Stimulated activated CD4-positive, alpha-beta T cell treated with anti-CD3 and anti-CD28 coated beads, Interleukin-4, amount 100 ng/mL, for 1 hour (primary cell): Measurements from ENCODE around the gene GRK5.

ENCODE experiments used
- DNase-seq: peaks from one replicate; pipeline ENCODE4 v3.0.0-alpha.2; 2020

GRK5 gene

DNA sequence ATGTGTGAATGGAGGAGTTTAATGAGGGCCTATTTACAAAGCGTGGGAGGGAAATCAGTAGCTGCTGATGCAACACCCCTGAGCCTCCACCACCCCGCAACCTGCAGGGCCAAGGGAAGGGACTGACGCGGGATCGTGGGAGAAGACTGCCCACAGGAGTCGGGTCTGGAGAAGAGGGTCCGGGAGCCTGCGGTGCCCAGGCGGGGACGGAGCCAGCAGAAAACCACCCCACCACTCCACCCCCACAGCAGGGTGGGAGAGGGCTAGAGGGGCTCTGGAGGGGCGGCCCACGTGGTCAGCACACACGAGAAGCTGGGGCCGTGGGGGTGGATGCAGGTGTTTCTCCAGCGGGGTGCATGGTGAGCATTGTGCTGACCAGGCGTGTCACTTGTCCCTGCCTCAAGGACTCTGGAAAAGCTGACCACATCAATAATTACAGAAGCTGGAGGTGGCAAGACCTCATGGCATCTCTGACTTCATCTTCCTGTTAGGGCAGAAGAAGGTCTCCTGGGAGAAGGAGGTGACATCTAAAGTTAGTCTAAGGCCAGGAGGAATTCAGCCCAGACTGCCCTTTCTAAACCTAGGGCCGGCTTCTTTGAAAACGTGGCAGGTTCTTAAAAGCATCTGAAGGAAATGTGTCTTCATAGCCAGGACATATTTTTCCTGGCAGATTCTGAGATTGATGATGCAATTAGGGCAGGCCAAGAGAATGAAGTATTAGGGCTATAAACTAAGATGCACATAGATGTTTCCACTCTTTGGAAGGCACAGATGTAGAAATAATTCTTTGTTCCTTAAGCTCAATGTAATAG is 184.3 kb downstream of the GRK5 start:
- DNase-seq, result no peak

GRCh38 chr10:119393019-119393418 is 185.6 kb downstream of the GRK5 start:
- DNase-seq, result no peak

DNA sequence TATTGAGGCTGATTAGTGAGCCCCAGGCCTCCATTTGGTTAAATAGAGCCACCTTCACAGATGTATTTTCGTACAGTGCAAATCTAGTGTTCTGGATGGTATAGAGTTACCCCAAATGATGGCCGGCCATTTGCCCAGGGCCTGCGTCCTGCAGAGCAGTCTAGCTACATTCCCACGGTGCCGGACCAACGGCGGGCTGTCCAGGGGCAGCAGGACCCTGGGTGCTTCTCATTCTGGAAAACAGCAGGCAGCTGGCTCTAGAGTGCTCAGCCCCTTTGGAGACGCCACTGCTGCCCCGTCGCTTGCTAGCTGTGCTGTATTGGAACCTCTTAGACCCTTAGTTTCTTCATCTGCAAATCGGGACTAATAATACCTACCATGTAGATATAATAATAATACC is 186.1 kb downstream of the GRK5 start:
- DNase-seq, result no peak

DNA sequence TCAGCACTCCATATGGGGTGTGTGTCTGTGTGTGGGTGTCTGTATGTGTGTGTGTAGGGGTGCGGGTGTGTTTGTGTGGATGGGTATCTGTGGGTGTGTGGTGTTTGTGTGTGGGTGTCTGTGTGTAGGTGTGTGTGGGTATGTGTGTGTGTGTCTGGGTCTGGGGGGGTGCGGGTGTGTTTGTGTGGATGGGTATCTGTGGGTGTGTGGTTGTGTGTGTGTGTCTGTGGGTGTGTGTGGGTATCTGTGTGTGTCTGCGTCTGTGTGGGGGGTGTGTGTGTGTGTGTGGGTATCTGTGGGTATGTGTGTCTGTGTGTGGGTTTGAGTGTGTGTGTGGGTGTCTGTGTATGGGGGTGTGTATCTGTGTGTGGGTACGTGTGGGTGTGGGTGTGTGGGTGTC is 186.5 kb downstream of the GRK5 start:
- DNase-seq, result no peak

DNA sequence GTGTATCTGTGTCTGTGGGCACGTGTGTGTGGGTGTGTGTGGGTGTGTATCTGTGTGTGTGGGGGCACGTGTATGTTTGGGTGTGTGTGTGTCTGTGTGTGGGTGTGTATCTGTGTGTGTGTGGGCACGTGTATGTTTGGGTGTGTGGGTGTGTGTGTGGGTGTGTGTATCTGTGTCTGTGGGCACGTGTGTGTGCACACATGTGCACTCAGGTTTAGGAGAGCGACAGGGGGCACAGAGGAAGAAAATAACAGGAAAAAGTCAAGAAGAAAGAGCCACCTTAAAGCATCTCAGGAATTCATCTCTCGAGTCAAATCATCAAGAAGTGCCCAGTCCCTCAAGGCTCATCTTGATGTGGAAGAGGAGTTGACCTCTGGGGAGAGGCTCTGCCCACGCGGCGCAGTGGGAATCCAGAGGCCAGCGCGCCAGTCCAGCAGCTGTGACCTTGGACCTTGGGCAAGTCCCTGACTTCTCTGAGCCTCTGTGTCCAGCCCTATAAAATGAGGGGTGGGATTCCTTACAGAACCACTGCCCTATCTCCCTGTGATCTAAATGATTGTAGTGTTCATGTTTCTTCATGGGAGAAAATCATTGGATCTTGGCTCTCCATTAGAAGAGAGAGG is 187.4 kb downstream of the GRK5 start:
- DNase-seq, result no peak

DNA sequence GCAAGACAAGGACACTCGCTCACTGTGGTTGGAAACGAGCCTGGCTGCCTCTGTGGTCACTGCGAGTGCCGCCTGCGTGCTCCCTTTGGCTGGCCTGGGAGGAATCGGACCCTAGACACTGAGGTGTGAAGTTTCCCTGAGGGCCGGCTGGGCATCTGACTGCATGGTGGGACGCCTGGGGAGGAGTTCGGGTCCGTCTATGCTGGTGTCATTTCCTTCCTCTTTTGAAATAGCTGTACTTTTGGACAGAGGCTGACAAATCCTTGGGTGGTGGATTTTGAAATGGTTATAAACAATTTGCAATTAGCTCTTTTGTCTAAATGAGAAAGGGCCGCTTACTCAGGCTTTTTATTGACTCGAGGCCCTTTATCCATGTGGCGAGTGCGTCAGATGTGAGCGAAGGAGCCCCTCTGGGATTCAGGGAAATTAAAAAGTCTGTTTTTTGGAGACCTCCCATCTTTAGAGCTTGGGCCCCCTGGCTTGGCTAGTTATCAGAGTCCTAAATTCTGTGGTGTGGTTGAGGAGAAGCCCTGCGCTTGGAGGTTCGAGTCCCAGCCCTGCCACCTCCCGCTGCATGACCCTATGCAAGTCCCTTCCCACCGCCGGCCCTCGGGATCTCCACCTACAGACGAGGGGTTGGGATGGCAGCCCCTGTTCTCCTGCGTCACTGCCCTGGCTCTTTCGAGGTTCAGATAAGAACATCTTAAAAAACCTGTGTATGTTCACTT is 188.1 kb downstream of the GRK5 start:
- no peak for DNase-seq

DNA sequence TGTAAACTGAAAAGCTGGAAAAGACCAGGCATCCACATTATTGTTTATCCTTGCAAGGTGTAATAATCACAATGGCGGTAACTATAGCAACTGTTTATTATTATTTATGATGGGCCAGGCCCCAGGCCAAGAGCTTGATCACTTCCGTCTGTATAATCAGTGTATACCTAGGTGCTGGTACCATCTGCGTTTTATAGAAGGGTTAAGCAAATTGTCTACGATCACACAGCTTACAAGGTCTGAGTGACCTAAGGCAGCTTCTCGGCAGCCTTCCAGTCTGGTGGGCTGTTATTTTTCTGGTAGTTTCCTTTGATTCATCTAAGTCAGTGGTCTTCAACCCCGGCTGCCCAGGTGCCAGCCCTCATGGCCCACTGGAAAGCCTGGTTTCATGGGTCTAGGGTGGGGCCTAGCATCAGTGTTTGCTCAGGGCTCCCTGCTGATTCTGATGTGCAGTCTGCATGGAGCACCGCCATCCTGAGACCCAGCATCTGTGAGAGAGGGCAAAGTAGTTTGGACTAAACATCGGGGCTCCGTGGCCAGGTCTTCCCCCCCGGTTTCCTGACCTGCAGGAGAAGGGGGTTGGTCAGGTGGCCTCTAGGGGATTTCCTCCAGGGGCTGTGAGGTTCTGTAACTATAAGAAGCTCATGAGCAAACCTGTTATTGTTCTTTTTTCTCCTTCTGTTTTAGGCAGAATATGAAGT is 188.8 kb downstream of the GRK5 start:
- no peak for DNase-seq

DNA sequence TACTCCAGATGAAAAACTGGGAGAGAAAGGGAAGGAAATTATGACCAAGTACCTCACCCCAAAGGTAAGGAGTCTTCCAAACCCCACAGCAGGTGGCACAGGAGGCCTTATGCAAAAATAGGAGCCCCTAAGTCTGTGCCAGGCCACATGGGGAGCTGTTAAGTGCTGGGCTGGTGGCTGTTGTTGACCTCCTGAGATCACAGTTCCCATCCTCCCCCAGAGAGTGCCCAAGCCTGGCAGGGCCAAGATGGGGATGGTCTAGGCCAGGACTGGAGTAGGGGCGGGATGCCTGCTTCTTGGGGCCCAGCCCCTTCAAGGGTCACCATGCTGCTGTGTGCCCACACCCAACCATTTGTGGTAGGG is 189.3 kb downstream of the GRK5 start:
- no peak for DNase-seq

GRCh38 chr10:119397416-119397815 is 190.0 kb downstream of the GRK5 start:
- DNase-seq, result no peak

DNA sequence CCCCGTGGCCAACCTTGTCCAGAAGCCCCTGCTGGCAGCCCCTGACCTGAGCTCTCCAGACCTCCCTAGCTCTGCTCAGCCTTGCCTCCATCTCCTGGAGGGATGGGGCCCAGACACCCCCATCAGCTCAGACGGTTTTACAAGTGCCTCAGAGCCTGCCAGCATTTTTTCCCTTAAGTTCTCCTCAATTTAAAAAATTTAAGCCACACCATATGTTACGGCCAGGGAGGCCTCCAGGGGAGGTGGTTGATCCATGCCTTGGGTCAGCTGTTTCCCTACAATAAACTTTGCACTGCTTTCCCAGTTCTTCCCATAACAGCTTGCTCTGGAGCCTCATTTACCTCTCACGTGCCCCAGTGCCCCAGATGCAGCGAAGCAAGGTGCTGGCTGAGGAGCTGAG is 191.6 kb downstream of the GRK5 start:
- DNase-seq, result no peak

DNA sequence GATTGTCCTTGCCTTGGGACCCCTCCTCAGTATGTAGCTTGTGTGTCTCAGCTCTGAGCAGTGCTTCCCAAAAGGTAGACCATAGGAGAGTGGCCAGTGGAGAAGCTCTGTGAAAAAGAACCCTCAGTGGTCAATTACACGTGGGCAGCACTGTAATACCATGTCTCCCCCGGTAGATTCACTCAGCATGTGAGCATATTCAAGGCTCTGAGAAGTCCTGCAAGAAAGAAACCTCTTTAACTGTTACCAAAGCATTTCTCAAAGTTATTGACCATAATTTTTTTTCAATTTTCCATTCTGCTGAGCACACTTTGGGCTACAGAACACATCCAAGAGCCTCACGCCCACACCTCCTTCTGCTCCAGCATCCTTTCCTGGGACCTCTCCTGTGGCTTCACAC is 192.1 kb downstream of the GRK5 start:
- no peak for DNase-seq

DNA sequence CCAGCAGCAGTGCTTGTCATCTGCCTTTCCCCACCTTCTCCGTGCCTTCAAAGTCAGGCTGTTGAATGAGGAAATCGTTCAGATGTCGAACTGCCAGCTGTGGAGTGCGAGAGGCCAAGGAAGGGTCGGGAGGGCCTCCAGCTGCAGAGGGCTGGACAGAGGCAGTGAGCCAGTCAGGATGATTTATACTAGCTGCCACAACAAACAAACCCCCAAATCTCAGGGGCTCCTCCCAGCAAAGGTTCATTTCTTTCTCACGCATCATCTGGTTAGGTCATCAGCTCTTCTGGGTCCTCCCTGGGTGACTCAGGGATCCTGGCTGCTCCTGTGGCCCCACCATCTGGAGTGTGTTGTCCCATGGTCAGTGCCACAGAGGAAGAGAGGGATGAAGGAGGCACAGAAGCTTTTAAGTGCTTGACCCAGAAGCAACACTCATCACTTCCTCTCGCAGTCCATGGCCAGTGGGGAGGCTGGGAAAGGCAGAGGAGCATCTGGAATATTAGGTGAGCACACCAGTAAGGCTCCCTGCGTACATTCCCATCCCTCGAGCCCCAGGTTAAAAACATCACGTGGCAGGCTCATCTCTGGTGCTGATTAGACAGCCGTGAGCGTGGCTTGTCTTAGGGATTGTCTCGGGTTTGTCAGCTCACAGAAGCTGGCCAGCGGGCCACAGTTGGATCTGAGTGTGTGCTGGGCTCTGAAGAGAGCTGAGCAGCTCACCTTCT is 194.5 kb downstream of the GRK5 start:
- no peak for DNase-seq

DNA sequence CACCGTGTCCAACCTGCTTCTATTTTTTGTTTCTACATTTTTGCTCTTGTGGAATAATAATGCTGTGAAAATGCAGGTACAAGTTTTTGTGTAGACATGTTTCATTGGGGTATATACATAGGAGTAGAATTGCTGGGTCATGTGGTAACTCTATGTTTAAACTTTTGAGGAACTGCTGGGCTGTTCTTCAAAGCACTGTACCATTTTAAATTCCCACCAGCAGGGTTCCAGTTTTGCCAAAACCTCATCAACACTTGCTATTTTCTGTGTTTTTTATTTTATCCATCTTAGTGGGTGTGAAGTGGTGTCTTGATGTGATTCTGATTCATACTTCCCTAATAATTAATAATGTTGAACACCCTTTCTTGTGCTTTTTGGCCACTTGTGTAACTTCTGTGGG is 196.6 kb downstream of the GRK5 start:
- DNase-seq, result no peak

GRCh38 chr10:119404719-119405519 is 197.5 kb downstream of the GRK5 start:
- DNase-seq, result no peak

DNA sequence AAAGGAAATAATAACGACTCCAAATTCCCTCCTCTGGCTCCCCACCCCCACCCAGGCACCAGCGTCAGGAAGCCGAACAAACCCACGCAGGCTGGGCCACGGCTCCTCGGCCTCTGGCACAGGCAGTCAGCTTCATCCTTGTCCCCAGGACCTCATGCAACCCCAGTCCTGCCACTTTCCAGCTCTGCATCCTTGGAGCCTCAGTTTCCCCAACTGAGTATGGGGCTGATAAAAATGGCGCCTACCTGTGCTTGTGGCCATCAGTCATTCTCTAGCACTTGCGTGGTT is 198.1 kb downstream of the GRK5 start:
- DNase-seq, result no peak

GRCh38 chr10:119406137-119406536 is 198.8 kb downstream of the GRK5 start:
- DNase-seq, result no peak

- no peak for DNase-seq
These were observed 199.4 kb downstream of the GRK5 start for GRCh38 chr10:119406601-119407253.

DNA sequence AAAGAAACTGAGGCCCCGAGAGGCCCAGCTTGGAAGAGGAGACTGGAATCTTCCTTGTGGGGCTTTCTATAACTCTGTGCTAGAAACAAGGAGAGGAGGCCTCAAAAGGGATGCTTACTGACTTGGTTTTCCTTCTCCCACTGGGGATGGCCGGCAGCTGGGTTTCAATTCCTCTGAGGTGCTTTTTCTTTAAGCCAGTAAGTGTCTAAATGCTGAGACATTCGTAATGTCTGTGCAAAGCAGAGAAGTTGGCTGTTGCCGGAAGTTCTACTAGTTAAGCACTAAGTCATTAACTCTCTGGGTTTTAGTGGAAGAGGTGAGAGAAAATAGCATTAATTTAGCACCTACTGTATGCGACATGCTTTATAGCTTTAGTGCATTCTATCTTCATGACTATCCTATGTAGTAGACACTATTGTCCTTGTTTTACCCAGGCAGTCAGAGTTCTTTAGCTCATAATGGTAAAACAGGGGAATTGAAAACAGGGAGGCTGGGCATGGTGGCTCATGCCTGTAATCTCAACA is 199.9 kb downstream of the GRK5 start:
- no peak for DNase-seq

DNA sequence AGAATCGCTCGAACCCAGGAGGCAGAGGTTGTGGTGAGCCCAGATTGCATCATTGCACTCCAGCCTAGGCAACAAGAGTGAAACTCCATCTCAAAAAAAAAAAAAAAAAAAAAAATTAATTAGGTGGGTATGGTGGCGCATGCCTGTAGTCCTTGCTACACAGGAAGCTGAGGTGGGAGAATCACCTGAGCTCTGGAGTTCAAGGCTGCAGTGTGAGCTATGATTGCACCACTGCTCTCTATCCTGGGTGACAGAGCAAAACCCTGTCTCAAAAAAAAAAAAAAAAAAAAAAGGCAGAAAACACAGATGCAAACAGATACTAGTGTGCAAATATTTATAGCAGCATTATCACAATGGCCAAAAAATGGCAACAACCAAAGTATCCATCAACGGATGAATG is 200.7 kb downstream of the GRK5 start:
- no peak for DNase-seq

DNA sequence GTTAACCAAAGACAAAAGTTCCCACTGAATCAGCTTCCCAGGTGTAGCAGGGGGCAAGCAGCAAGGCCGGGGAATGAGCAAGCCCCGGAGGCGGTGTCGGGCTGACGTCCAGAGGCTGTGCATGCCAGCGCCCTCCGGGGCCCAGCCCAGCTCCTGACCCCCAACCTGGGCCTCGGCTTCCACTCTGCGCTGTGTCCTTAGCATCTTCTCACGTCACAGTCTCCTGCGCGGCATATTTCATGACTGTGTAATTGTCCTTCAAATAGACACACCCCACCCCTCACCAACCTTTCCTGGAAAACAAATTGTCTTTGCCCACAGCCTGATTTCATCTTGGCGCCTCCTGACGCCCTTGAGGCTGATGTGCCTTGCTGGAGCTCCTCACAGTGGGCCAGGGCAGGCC is 201.6 kb downstream of the GRK5 start:
- no peak for DNase-seq

DNA sequence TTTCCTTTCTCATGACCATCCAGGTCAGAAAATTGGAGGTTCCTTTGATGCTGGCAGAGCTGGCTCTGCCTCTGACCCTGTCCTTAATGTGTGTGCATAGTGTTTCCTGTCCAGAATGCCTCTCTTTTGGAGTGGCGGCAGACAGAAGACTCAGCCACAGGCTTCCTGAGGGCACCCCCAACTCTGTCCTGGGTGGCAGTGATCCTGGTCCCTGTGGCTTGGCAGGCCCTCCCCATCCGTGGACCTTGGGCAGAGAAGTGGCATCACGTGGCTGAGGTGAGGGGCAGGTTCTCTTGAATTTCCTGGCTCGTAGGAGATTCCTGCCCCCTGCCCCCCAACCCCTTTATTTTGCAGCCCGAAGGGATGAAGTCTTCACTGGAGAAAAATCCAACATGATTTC is 202.0 kb downstream of the GRK5 start:
- DNase-seq, result no peak
